Brain microvascular endothelial cell (primary cell): ENCODE results near the gene DHX35.

ENCODE experiments used
- DNase-seq: peaks from one replicate; pipeline ENCODE4 v3.0.0-alpha.2; 2020
- H3K27ac ChIP-seq: fragments of 250-450 bp; sonication (Bioruptor Pico); 2 replicates; pipeline ENCODE4 v1.5.1; 2020; ENCODE audit warnings: mild to moderate bottlenecking, moderate library complexity
- H3K27me3 ChIP-seq: fragments of 250-450 bp; sonication (Bioruptor Pico); replicated peaks from 2 replicates; pipeline ENCODE4 v1.5.1; 2020; ENCODE audit warnings: mild to moderate bottlenecking
- H3K36me3 ChIP-seq: fragments of 250-450 bp; sonication (Bioruptor Pico); replicated peaks from 2 replicates; pipeline ENCODE4 v1.5.1; 2020; ENCODE audit warnings: mild to moderate bottlenecking
- H3K4me3 ChIP-seq: 2 replicates; pipeline ENCODE4 v1.5.1; 2011; ENCODE audit warnings: low read depth, mild to moderate bottlenecking, control low read depth, low read length, moderate library complexity
- CTCF ChIP-seq: IDR thresholded peaks from 2 replicates; pipeline ENCODE4 v1.5.1; 2011; ENCODE audit warnings: low read depth, mild to moderate bottlenecking, moderate library complexity, low read length, control low read depth, inconsistent platforms; ENCODE audit errors: missing control alignments
- in situ Hi-C: cut with HindIII; loops from 2 replicates; pipeline ENCODE4 v1.10.0; 2017; ENCODE audit warnings: low sequenced_read_pairs, low pct_ligation_motif_present

The DHX35 gene

GRCh38 chr20:38945012-38945411 is 17.1 kb upstream of the DHX35 start:
- no peaks in the 10 kb centered on the region for H3K27me3 ChIP-seq
- H3K27ac ChIP-seq = no peak overlapping the region
- no peak overlapping the region for H3K4me3 ChIP-seq
- in situ Hi-C loops = no loop called here
- TF ChIP-seq CTCF = no peak
- H3K36me3 ChIP-seq = no peaks in the 10 kb centered on the region
- no peak for DNase-seq

GRCh38 chr20:38946836-38947235 is 15.3 kb upstream of the DHX35 start:
- no peaks in the 10 kb centered on the region for H3K27me3 ChIP-seq
- H3K4me3 ChIP-seq = no peak overlapping the region
- no peak for DNase-seq
- H3K27ac ChIP-seq = no peak overlapping the region
- in situ Hi-C loops = no loop called here
- no peak for TF ChIP-seq CTCF
- no peaks in the 10 kb centered on the region for H3K36me3 ChIP-seq

- no peak for DNase-seq
- H3K4me3 ChIP-seq = no peak overlapping the region
- no peak for TF ChIP-seq CTCF
- no peaks in the 10 kb centered on the region for H3K27me3 ChIP-seq
- no peaks in the 10 kb centered on the region for H3K36me3 ChIP-seq
- in situ Hi-C loops = no loop called here
- no peak overlapping the region for H3K27ac ChIP-seq
These were observed 14.2 kb upstream of the DHX35 start for GRCh38 chr20:38947931-38948362.

- no peak overlapping the region for H3K4me3 ChIP-seq
- DNase-seq = no peak
- H3K27ac ChIP-seq = no peak overlapping the region
- no peaks in the 10 kb centered on the region for H3K27me3 ChIP-seq
- TF ChIP-seq CTCF = no peak
- in situ Hi-C loops = no loop called here
- H3K36me3 ChIP-seq = no peaks in the 10 kb centered on the region
These were observed 11.9 kb upstream of the DHX35 start for GRCh38 chr20:38950254-38950653.

GRCh38 chr20:38951611-38952010 is 10.5 kb upstream of the DHX35 start:
- no peak for TF ChIP-seq CTCF
- DNase-seq = no peak
- H3K36me3 ChIP-seq = no peaks in the 10 kb centered on the region
- H3K27me3 ChIP-seq = no peaks in the 10 kb centered on the region
- H3K4me3 ChIP-seq = no peak overlapping the region
- H3K27ac ChIP-seq = no peak overlapping the region
- in situ Hi-C loops = no loop called here

GRCh38 chr20:38952153-38952552 is 10.0 kb upstream of the DHX35 start:
- DNase-seq = no peak
- no peaks in the 10 kb centered on the region for H3K27me3 ChIP-seq
- H3K4me3 ChIP-seq = no peak overlapping the region
- TF ChIP-seq CTCF = no peak
- H3K36me3 ChIP-seq = no peaks in the 10 kb centered on the region
- no peak overlapping the region for H3K27ac ChIP-seq
- in situ Hi-C loops = no loop called here
